BJ (cell line): ENCODE results near the gene CLRN3. TPM values are rescaled to one million over a fixed set of nuclear protein-coding genes. Genes with fewer than 3 reads are reported as not detected.

Experiments
- CTCF ChIA-PET: fragments of 350-600 bp; formaldehyde crosslinking; extraction: SDS; loops from one replicate; lab custom pipeline; 2021; ENCODE audit warnings: antibody characterized with exemption, inconsistent platforms; lab: Yijun Ruan, JAX
- POLR2A ChIA-PET: fragments of 300-600 bp; sonication (Branson Sonifier 250); formaldehyde crosslinking; extraction: SDS; loops from one replicate; lab custom pipeline; 2021; ENCODE audit warnings: antibody characterized with exemption; lab: Charles Lee
- DNase-seq: peaks from one replicate; pipeline ENCODE4 v3.0.0-alpha.2; 2011; ENCODE audit warnings: low read depth
- H3K27me3 ChIP-seq: 2 replicates; pipeline ENCODE4 v1.6.0; 2011; ENCODE audit warnings: low read length; ENCODE audit not compliant: control insufficient read depth, insufficient read depth
- H3K36me3 ChIP-seq: 2 replicates; pipeline ENCODE4 v1.5.1; 2011; ENCODE audit warnings: low read length; ENCODE audit not compliant: control insufficient read depth, insufficient read depth
- H3K4me3 ChIP-seq: 2 replicates; pipeline ENCODE4 v1.5.1; 2011; ENCODE audit warnings: low read depth, mild to moderate bottlenecking, control low read depth, low read length
- CTCF ChIP-seq: IDR thresholded peaks from 2 replicates; pipeline ENCODE4 v1.5.1; 2011; ENCODE audit warnings: low read depth, mild to moderate bottlenecking, control low read depth, inconsistent platforms, low read length, moderate library complexity; ENCODE audit not compliant: insufficient read depth
- polyA plus RNA-seq: library from polyadenylated mRNA; depleted of rRNA; stranded (reverse); fragments of >200 nt; gene quantifications from 2 replicates; pipeline ENCODE4 v1.2.3, GENCODE V29; 2011

CLRN3 gene
- polyA plus RNA-seq, 1 experiment, result not detected

- Histone ChIP-seq H3K36me3 (no peaks in the 10 kb centered on the region), H3K4me3 (no peak overlapping the region), H3K27me3 (peaks cover 3% of the 10 kb centered on the region; the same call in 1 of the 2 replicates)
- no peak for TF ChIP-seq CTCF
- ChIA-PET CTCF (interaction anchor here (0.5 kb wide), 1 partner anchor 1081 kb away, joined by 3 read pairs; no protein-coding TSS in a partner anchor), POLR2A (no interaction called here)
- no peak for DNase-seq
Measured at GRCh38 chr10:127890832-127891334, 1.9 kb downstream of the CLRN3 start.

- no peak overlapping the region for H3K4me3 ChIP-seq
- H3K36me3 ChIP-seq, result no peaks in the 10 kb centered on the region
- DNase-seq, result no peak
- CTCF ChIA-PET, result interaction anchor here (0.5 to 1.2 kb wide), 4 partner anchors 99 to 1081 kb away, joined by 3 read pairs; no protein-coding TSS in a partner anchor
- TF ChIP-seq CTCF, result no peak
- peaks cover 3% of the 10 kb centered on the region; the same call in 1 of the 2 replicates for H3K27me3 ChIP-seq
- POLR2A ChIA-PET, result no interaction called here
Measured at GRCh38 chr10:127890216-127890615, 2.5 kb downstream of the CLRN3 start.

- ChIA-PET CTCF (interaction anchor here (0.7 to 1.2 kb wide), 4 partner anchors 11 to 714 kb away, joined by 3 read pairs; no protein-coding TSS in a partner anchor), POLR2A (no interaction called here)
- Histone ChIP-seq H3K4me3 (no peak overlapping the region), H3K27me3 (peaks cover 3% of the 10 kb centered on the region; the same call in 1 of the 2 replicates), H3K36me3 (no peaks in the 10 kb centered on the region)
- TF ChIP-seq CTCF, result no peak
- no peak for DNase-seq
Measured at GRCh38 chr10:127889605-127890195, 3.0 kb downstream of the CLRN3 start.

GRCh38 chr10:127888521-127889312 is 4.0 kb downstream of the CLRN3 start:
- no peak for TF ChIP-seq CTCF
- ChIA-PET CTCF (interaction anchor here (1.1 to 1.2 kb wide), 2 partner anchors 12 to 100 kb away, joined by 3 read pairs; no protein-coding TSS in a partner anchor), POLR2A (no interaction called here)
- no peak for DNase-seq
- peaks cover 3% of the 10 kb centered on the region; the same call in 1 of the 2 replicates for H3K27me3 ChIP-seq
- H3K4me3 ChIP-seq, result no peak overlapping the region
- H3K36me3 ChIP-seq, result no peaks in the 10 kb centered on the region
